ENCODE results near the gene SIGLEC7.

Gene SIGLEC7

DNA sequence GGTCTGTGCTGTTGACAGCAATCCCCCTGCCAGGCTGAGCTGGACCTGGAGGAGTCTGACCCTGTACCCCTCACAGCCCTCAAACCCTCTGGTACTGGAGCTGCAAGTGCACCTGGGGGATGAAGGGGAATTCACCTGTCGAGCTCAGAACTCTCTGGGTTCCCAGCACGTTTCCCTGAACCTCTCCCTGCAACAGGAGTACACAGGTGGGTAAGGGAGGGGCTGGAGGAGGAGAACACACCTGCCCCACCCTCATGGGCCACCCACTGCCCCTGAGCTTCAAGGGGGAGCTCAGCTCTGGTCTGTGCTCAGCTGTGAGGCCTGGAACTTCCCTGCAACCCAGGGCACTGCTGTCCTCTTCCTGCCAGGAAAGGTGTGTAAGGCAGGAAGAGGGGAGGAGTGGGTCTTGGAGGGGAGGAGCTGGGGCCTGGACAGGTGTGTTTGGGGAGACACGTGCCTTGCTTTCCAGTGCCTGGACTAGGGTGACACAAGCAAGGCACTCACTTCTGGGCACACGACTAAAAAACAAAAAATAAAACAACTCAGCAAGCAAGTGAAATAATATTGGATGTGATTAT lies 3.9 kb downstream of the SIGLEC7 start:
- no peak overlapping the region for H3K4me3 ChIP-seq (ENCODE audit: low read depth, low read length)
- no peak for DNase-seq (ENCODE audit: low read depth, low spot score)
- TF ChIP-seq, protein P1, sequence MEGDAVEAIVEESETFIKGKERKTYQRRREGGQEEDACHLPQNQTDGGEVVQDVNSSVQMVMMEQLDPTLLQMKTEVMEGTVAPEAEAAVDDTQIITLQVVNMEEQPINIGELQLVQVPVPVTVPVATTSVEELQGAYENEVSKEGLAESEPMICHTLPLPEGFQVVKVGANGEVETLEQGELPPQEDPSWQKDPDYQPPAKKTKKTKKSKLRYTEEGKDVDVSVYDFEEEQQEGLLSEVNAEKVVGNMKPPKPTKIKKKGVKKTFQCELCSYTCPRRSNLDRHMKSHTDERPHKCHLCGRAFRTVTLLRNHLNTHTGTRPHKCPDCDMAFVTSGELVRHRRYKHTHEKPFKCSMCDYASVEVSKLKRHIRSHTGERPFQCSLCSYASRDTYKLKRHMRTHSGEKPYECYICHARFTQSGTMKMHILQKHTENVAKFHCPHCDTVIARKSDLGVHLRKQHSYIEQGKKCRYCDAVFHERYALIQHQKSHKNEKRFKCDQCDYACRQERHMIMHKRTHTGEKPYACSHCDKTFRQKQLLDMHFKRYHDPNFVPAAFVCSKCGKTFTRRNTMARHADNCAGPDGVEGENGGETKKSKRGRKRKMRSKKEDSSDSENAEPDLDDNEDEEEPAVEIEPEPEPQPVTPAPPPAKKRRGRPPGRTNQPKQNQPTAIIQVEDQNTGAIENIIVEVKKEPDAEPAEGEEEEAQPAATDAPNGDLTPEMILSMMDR (IDR thresholded peaks at IDR 0.05; ENCODE audit: insufficient read depth, low read length, missing control alignments): no peak
- POLR2A ChIA-PET: no interaction called here
- CTCF ChIA-PET: no interaction called here

DNA sequence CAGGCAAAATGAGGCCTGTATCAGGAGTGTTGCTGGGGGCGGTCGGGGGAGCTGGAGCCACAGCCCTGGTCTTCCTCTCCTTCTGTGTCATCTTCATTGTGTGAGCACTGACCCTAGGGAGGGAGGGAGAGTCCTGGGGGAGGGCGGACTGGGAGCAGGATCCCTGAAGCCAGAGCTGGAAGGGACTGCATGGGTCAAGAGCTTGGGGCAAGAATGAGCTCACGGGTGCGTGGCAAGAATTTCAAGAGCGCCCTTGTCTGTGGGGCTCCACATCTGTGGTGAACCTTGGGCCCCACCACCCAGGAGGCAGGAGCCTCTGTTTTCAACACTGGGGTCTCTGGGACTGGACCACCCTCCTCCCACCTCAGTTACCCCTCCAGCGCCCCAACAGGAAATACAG lies 4.7 kb downstream of the SIGLEC7 start:
- CTCF ChIA-PET: no interaction called here
- POLR2A ChIA-PET: no interaction called here
- no peak for DNase-seq (ENCODE audit: low read depth, low spot score)
- TF ChIP-seq, protein P1 (IDR thresholded peaks at IDR 0.05; ENCODE audit: insufficient read depth, low read length, missing control alignments): no peak
- no peak overlapping the region for H3K4me3 ChIP-seq (ENCODE audit: low read depth, low read length)

DNA sequence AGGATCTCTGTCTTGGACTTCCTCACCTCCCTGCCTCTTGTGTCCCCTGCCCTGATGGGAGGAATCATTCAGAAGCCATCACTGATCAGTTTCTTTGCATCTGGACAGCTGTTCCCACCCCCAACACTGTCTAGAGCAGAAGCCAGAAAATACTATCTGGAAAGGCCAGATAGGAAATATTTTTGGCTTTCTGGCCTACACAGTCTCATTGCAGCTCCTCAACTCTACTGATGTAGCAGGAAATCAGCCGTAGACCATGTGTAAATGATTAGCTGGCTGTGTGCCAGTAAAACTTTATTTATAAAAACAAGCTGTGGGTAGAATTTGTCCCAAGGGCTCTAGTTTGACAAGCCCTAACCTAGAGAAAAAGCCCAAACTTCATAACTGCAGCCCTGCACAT lies 5.6 kb downstream of the SIGLEC7 start:
- CTCF ChIA-PET: no interaction called here
- DNase-seq (ENCODE audit: low read depth, low spot score): no peak
- TF ChIP-seq, protein P1 (IDR thresholded peaks at IDR 0.05; ENCODE audit: insufficient read depth, low read length, missing control alignments): no peak
- POLR2A ChIA-PET: no interaction called here
- no peak overlapping the region for H3K4me3 ChIP-seq (ENCODE audit: low read depth, low read length)

DNA sequence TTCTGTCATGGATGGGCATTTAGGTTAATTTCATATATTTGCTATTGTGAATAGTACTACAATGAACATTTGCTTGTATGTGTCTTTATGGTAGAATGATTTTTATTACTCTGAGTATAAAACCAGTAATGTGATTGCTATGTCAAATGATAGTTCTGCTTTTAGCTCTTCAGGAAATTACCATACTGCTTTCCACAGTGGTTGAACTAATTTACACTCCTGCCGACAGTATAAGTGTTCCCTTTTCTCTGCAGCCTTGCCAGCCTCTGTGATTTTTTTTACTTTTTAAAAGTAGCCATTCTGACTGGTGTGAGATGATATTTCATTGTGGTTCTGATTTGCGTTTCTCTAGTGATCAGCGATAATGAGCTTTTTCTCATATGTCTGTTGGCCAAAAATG lies 6.5 kb downstream of the SIGLEC7 start:
- TF ChIP-seq, protein P1 (IDR thresholded peaks at IDR 0.05; ENCODE audit: insufficient read depth, low read length, missing control alignments): no peak
- POLR2A ChIA-PET: no interaction called here
- no peak for DNase-seq (ENCODE audit: low read depth, low spot score)
- no peak overlapping the region for H3K4me3 ChIP-seq (ENCODE audit: low read depth, low read length)
- CTCF ChIA-PET: interaction anchor here (0.8 kb wide), 1 partner anchor 10 kb away, joined by 4 read pairs; no protein-coding TSS in a partner anchor

DNA sequence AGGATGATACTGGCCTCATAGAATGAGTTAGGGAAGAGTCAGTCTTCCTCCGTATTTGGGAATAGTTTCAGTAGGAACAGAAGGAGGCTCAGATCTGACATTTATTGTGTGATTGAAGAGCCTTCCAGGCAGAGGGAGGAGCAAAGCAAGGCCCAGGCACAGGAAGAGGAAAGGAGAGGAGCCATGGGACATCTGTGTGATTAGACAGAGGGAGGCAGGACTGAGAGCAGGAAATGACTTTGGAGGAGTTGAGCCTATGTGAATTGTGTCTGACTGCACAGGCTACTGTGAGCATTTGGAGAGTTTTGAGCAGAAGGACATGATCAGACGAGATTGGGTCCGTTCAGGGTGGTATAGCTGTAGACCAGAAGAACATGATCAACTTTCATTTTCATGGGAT lies 8.5 kb downstream of the SIGLEC7 start:
- TF ChIP-seq, protein P1 (IDR thresholded peaks at IDR 0.05; ENCODE audit: insufficient read depth, low read length, missing control alignments): no peak
- DNase-seq (ENCODE audit: low read depth, low spot score): no peak
- CTCF ChIA-PET: no interaction called here
- POLR2A ChIA-PET: no interaction called here
- no peak overlapping the region for H3K4me3 ChIP-seq (ENCODE audit: low read depth, low read length)

DNA sequence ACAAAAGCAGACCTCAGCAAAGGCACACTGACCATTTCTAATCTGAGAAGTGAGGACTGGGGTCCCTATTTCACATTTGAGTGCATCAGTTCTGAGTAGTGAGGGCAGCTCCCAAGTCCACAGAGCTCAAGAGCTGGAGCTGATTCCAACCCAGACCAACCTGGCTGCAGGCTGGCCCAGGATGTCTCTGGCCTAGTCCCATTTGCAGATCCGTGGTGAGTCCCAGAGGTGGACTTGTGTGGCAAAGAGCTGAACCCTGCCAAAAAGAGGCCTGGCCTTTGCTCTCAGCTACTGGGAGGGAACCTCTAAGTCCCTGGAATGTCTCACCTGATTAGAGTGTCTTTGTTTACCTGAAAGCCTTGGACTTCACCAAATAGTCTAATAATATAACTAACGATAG lies 14.6 kb downstream of the SIGLEC7 start:
- DNase-seq (ENCODE audit: low read depth, low spot score): no peak
- CTCF ChIA-PET: interaction anchor here (1.7 kb wide), 1 partner anchor 102 kb away, joined by 4 read pairs; no protein-coding TSS in a partner anchor
- H3K4me3 ChIP-seq (ENCODE audit: low read depth, low read length): no peak overlapping the region
- POLR2A ChIA-PET: no interaction called here
- TF ChIP-seq, protein P1 (IDR thresholded peaks at IDR 0.05; ENCODE audit: insufficient read depth, low read length, missing control alignments): no peak
